Measurements from ENCODE around the gene C2orf42.
"Not testable (repeated sequence)": the region's sequence is repeated elsewhere in the genome, so short reads cannot be mapped to it uniquely, and the experiment has no call there.

The C2orf42 gene

DNA sequence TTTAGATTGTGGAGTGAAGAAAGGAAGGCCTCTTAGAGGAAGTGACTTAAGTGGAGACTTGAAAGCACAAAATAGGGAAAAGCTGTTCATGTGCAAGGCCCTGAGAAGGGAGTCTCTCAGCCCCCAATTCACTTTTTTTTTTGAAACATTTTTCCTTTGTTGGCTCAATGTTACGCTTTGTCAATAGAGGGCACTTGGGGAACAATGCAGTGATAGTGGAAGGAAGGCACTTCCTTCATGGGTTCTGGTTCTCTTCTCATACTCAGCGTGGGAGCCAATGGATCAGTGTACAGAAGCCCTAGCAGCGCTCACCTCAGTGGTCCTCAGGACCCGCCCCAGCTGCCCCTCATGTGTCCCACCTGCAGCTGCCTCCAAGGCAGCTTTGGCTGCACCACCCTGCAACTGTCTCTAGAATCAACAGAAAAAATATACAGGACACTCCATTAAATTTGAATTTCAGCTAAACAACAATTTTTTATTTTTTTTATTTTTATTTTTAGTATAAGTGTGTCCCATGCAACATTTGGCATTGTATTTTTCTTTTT is 8.6 kb upstream of the C2orf42 start:
- no peak overlapping the region for H3K27ac Mint-ChIP-seq
- H3K36me3 Mint-ChIP-seq (ENCODE audit: low read depth) = peaks cover 3% of the 10 kb centered on the region
- no peak overlapping the region for H3K4me3 Mint-ChIP-seq
- H3K27me3 Mint-ChIP-seq (ENCODE audit: low read depth) = peaks cover 6% of the 10 kb centered on the region
- no peaks in the 10 kb centered on the region for H3K4me1 Mint-ChIP-seq (ENCODE audit: low read depth)
- no peaks in the 10 kb centered on the region for H3K9me3 Mint-ChIP-seq

DNA sequence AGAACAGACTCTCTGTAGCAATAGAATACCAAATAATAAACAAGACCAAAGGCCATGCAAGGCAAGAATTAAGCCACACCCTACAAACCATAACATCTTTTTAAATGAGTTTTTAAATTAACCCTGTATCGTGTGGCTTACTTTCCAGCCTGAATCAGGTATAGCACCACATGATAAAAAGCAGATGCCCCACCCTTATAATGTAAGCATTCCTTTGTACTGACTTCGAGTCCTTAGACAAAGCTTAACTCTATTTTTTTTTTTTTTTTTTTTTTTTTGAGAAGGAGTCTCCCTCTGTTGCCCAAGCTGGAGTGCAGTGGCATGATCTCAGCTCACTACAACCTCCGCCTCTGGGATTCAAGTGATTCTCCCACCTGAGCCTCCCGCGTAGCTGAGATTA is 1.7 kb upstream of the C2orf42 start:
- Mint-ChIP-seq H3K9me3 (no peaks in the 10 kb centered on the region), H3K36me3 (ENCODE audit: low read depth) (peaks cover 5% of the 10 kb centered on the region), H3K4me1 (ENCODE audit: low read depth) (peaks cover 18% of the 10 kb centered on the region), H3K27me3 (ENCODE audit: low read depth) (peaks cover 6% of the 10 kb centered on the region), H3K4me3 (no peak overlapping the region), H3K27ac (no peak overlapping the region)

- Mint-ChIP-seq H3K27ac (peak overlapping the region; percentile 98), H3K9me3 (no peaks in the 10 kb centered on the region), H3K27me3 (ENCODE audit: low read depth) (peaks cover 6% of the 10 kb centered on the region), H3K4me3 (peak overlapping the region; percentile 94), H3K4me1 (ENCODE audit: low read depth) (peaks cover 18% of the 10 kb centered on the region), H3K36me3 (ENCODE audit: low read depth) (peaks cover 5% of the 10 kb centered on the region)
Observed at GRCh38 chr2:70191244-70191735, 471 bp upstream of the C2orf42 start.

- no peaks in the 10 kb centered on the region for H3K9me3 Mint-ChIP-seq
- H3K4me1 Mint-ChIP-seq (ENCODE audit: low read depth) = peaks cover 18% of the 10 kb centered on the region
- peaks cover 6% of the 10 kb centered on the region for H3K36me3 Mint-ChIP-seq (ENCODE audit: low read depth)
- H3K4me3 Mint-ChIP-seq = peak overlapping the region; percentile 7
- H3K27me3 Mint-ChIP-seq (ENCODE audit: low read depth) = no peaks in the 10 kb centered on the region
- no peak overlapping the region for H3K27ac Mint-ChIP-seq
Observed at GRCh38 chr2:70188460-70188859, 2.4 kb downstream of the C2orf42 start.

DNA sequence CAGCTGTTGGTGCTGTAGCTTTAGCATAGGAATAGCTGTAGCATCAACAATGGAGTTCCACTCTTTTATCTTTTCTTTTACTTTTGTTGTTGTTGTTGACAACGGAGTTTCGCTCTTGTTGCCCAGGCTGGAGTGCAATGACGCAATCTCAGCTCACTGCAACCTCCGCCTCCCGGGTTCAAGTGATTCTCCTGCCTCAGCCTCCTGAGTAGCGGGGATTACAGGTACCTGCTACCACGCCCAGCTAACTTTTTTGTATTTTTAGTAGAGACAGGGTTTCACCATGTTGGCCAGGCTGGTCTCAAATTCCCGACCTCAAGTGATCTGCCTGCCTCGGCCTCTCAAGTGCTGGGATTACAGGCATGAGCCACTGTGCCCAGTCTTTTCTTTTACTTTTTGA is 3.6 kb downstream of the C2orf42 start:
- H3K36me3 Mint-ChIP-seq (ENCODE audit: low read depth) = not testable (repeated sequence)

GRCh38 chr2:70182689-70183088 is 8.1 kb downstream of the C2orf42 start:
- Mint-ChIP-seq H3K27ac (no peak overlapping the region), H3K27me3 (ENCODE audit: low read depth) (no peaks in the 10 kb centered on the region), H3K4me3 (no peak overlapping the region), H3K9me3 (no peaks in the 10 kb centered on the region), H3K4me1 (ENCODE audit: low read depth) (peaks cover 2% of the 10 kb centered on the region), H3K36me3 (ENCODE audit: low read depth) (peaks cover 11% of the 10 kb centered on the region)

More for the DNA sequence above, 3.6 kb downstream of the C2orf42 start:
- H3K4me3 Mint-ChIP-seq; H3K9me3 Mint-ChIP-seq; H3K27ac Mint-ChIP-seq; H3K27me3 Mint-ChIP-seq (ENCODE audit: low read depth): not testable (repeated sequence)
- H3K4me1 Mint-ChIP-seq (ENCODE audit: low read depth) = peaks cover 18% of the 10 kb centered on the region

- peaks cover 15% of the 10 kb centered on the region for H3K36me3 Mint-ChIP-seq (ENCODE audit: low read depth)
- H3K4me3 Mint-ChIP-seq = no peak overlapping the region
Observed at GRCh38 chr2:70181363-70181956, 9.4 kb downstream of the C2orf42 start.

GRCh38 chr2:70173520-70173919 is 17.3 kb downstream of the C2orf42 start:
- H3K36me3 Mint-ChIP-seq (ENCODE audit: low read depth) = peaks cover 21% of the 10 kb centered on the region
- H3K9me3 Mint-ChIP-seq = no peaks in the 10 kb centered on the region
- H3K4me1 Mint-ChIP-seq (ENCODE audit: low read depth) = no peaks in the 10 kb centered on the region
- H3K27me3 Mint-ChIP-seq (ENCODE audit: low read depth) = no peaks in the 10 kb centered on the region
- H3K27ac Mint-ChIP-seq = no peak overlapping the region
- no peak overlapping the region for H3K4me3 Mint-ChIP-seq

More at GRCh38 chr2:70181363-70181956, 9.4 kb downstream of the C2orf42 start:
- Mint-ChIP-seq H3K27me3 (ENCODE audit: low read depth) (no peaks in the 10 kb centered on the region), H3K4me1 (ENCODE audit: low read depth) (peaks cover 2% of the 10 kb centered on the region), H3K27ac (no peak overlapping the region), H3K9me3 (no peaks in the 10 kb centered on the region)

DNA sequence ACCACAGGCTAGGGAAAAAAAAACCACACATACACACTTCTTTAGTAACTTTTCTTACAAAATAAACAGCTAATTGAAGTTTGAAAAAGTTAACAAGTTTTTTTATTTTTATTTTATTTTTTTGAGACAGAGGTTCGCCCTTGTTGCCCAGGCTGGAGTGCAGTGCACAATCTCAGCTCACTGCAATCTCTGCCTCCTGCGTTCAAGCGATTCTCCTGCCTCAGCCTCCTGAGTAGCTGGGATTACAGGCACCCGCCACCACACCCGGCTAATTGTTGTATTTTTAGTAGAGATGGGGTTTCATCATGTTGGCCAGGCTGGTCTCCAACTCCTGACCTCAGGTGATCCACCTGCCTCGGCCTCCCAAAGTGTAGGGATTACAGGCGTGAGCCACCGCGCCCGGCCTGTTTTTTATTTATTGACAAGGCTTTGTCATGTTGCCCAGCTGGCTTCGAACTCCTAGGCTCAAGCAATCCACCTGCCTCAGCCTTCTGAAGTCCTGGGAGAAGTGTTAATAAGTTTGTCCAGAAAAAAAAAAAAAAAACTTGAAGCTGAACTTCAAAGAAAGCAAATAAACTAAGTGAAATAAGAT is 21.1 kb downstream of the C2orf42 start:
- not testable (repeated sequence) for H3K4me3 Mint-ChIP-seq; H3K27ac Mint-ChIP-seq; H3K27me3 Mint-ChIP-seq (ENCODE audit: low read depth); H3K4me1 Mint-ChIP-seq (ENCODE audit: low read depth); H3K9me3 Mint-ChIP-seq
- H3K36me3 Mint-ChIP-seq (ENCODE audit: low read depth) = peaks cover 22% of the 10 kb centered on the region

DNA sequence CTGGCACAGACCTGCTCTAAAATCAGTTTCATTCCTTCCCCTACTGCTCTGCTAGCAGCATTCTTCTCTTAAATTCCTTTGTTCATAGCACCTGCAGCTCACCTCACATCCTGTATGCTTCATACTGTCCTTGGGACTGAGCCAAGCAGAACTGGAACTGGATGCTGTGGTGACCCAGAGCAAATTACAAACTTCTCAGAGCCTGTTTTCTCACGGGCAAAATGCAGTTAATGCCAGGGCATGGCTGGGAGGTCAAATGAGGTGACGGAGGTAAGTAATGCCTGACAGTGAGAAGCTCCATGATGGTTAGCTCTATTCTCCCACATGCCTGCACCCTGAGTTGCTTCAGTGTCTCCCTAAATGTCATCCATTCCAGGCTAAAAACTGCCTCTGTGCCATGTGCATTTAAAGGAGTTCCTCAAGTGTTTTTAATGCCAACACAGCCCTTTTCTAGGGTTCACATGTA is 29.7 kb downstream of the C2orf42 start:
- Mint-ChIP-seq H3K36me3 (ENCODE audit: low read depth) (peaks cover 15% of the 10 kb centered on the region), H3K9me3 (no peaks in the 10 kb centered on the region), H3K27me3 (ENCODE audit: low read depth) (no peaks in the 10 kb centered on the region), H3K4me3 (no peak overlapping the region), H3K4me1 (ENCODE audit: low read depth) (peaks cover 5% of the 10 kb centered on the region), H3K27ac (no peak overlapping the region)

DNA sequence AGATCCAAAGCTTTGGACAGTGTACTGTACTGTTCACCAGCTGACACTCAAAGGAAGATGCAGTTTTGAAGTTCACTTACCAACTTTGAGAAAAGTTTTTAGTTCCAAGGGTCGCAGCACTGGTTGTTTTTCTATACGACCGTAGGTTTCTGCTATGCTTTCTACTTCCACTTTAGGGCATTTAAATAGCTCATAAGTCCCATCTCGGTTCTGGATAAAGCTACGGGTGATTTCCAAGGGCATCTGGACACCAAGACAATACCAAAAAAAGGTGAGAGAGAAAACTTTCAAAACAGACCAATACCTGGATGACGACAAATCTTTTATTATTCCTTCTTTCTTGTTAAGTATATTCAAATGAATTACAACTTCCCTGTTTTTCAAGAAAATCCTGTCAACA is 30.3 kb downstream of the C2orf42 start:
- Mint-ChIP-seq H3K9me3 (no peaks in the 10 kb centered on the region), H3K4me3 (no peak overlapping the region), H3K27me3 (ENCODE audit: low read depth) (no peaks in the 10 kb centered on the region), H3K36me3 (ENCODE audit: low read depth) (peaks cover 15% of the 10 kb centered on the region), H3K27ac (no peak overlapping the region), H3K4me1 (ENCODE audit: low read depth) (peaks cover 5% of the 10 kb centered on the region)

DNA sequence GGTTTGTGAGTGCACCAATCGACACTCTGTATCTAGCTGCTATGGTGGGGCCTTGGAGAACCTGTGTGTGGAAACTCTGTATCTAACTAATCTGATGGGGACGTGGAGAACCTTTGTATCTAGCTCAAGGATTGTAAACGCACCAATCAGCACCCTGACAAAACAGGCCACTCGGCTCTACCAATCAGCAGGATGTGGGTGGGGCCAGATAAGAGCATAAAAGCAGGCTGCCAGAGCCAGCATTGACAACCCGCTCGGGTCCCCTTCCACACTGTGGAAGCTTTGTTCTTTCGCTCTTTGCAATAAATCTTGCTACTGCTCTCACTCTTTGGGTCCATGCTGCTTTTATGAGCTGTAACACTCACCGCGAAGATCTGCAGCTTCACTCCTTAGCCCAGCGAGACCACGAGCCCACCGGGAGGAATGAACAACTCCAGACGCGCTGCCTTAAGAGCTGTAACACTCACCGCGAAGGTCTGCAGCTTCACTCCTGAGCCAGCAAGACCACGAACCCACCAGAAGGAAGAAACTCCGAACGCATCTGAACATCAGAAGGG is 41.6 kb downstream of the C2orf42 start:
- H3K27ac Mint-ChIP-seq; H3K4me3 Mint-ChIP-seq; H3K27me3 Mint-ChIP-seq (ENCODE audit: low read depth); H3K9me3 Mint-ChIP-seq: not testable (repeated sequence)
- peaks cover 18% of the 10 kb centered on the region for H3K4me1 Mint-ChIP-seq (ENCODE audit: low read depth)
- peaks cover 23% of the 10 kb centered on the region for H3K36me3 Mint-ChIP-seq (ENCODE audit: low read depth)

DNA sequence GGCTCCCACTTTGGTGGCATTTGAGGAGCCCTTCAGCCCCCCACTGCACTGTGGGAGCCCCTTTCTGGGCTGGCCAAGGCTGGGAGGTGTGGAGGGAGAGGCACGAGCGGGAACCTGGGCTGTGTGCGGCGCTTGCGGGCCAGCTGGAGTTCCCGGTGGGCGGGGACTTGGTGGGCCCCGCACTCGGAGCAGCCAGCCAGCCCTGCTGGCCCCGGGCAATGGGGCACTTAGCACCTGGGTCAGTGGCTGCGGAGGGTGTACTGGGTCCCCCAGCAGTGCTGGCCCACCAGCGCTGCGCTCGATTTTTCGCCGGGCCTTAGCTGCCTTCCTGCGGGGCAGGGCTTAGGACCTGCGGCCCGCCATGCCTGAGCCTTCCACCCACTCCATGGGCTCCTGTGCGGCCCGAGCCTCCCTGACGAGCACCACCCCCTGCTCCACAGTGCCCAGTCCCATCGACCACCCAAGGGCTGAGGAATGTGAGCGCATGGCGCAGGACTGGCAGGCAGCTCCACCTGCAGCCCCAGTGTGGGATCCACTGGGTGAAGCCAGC is 42.5 kb downstream of the C2orf42 start:
- H3K27me3 Mint-ChIP-seq (ENCODE audit: low read depth); H3K4me3 Mint-ChIP-seq; H3K9me3 Mint-ChIP-seq; H3K27ac Mint-ChIP-seq: not testable (repeated sequence)
- H3K36me3 Mint-ChIP-seq (ENCODE audit: low read depth) = peaks cover 23% of the 10 kb centered on the region
- peaks cover 19% of the 10 kb centered on the region for H3K4me1 Mint-ChIP-seq (ENCODE audit: low read depth)

- Mint-ChIP-seq H3K4me3 (peak overlapping the region; percentile 16), H3K4me1 (ENCODE audit: low read depth) (peaks cover 34% of the 10 kb centered on the region), H3K27ac (peak overlapping the region; percentile 89), H3K27me3 (ENCODE audit: low read depth) (no peaks in the 10 kb centered on the region), H3K36me3 (ENCODE audit: low read depth) (peaks cover 15% of the 10 kb centered on the region), H3K9me3 (no peaks in the 10 kb centered on the region)
Observed at GRCh38 chr2:70145851-70146739, 44.7 kb downstream of the C2orf42 start.

Measured in T-helper 1 cell treated with Interleukin-12 subunit alpha and Interleukin-12 subunit beta and Interleukin-4 antibody, amounts not matched to agents 30 μg/mL and 1 μg/mL, for 36 hours (primary cell).